OCI-LY7 (cell line): ENCODE measurements around the gene EXOC4.

ENCODE experiments used
- EZH2phosphoT487 ChIP-seq: fragments of 200-600 bp; sonication (generic); IDR thresholded peaks from 2 replicates; pipeline ENCODE4 v1.6.1; 2018; ENCODE audit warnings: low read depth, borderline replicate concordance, mild to moderate bottlenecking, mixed run types, antibody characterized with exemption, low read length, moderate library complexity, mixed read lengths
- TF ChIP-seq, protein P1 (sequence below): fragments of 200-600 bp; sonication (generic); conservative IDR thresholded peaks from 2 replicates; pipeline ENCODE4 v1.5.1; 2014; ENCODE audit warnings: mild to moderate bottlenecking, antibody characterized with exemption, low read length, moderate library complexity, mixed read lengths

- TF ChIP-seq, protein P1, sequence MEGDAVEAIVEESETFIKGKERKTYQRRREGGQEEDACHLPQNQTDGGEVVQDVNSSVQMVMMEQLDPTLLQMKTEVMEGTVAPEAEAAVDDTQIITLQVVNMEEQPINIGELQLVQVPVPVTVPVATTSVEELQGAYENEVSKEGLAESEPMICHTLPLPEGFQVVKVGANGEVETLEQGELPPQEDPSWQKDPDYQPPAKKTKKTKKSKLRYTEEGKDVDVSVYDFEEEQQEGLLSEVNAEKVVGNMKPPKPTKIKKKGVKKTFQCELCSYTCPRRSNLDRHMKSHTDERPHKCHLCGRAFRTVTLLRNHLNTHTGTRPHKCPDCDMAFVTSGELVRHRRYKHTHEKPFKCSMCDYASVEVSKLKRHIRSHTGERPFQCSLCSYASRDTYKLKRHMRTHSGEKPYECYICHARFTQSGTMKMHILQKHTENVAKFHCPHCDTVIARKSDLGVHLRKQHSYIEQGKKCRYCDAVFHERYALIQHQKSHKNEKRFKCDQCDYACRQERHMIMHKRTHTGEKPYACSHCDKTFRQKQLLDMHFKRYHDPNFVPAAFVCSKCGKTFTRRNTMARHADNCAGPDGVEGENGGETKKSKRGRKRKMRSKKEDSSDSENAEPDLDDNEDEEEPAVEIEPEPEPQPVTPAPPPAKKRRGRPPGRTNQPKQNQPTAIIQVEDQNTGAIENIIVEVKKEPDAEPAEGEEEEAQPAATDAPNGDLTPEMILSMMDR, result no peak
- no peak for TF ChIP-seq EZH2phosphoT487
These were observed 258.4 kb downstream of the EXOC4 start for GRCh38 chr7:133511252-133511651.
